CD4-positive, alpha-beta T cell treated with Interleukin-17A for 1 hour (primary cell): Measurements from ENCODE around the gene MRAS.
"Not testable (repeated sequence)": the region's sequence is repeated elsewhere in the genome, so short reads cannot be mapped to it uniquely, and the experiment has no call there.

ENCODE experiments used
- DNase-seq: peaks from one replicate; pipeline ENCODE4 v3.0.0-alpha.2; 2020

MRAS gene

GRCh38 chr3:138367911-138368310 lies 19.5 kb downstream of the MRAS start:
- peak; percentile 23 for DNase-seq

GRCh38 chr3:138369151-138369900 lies 20.9 kb downstream of the MRAS start:
- DNase-seq: no peak

GRCh38 chr3:138370321-138370720 lies 21.9 kb downstream of the MRAS start:
- DNase-seq: no peak

GRCh38 chr3:138371070-138371965 lies 22.9 kb downstream of the MRAS start:
- peak; percentile 22 for DNase-seq

GRCh38 chr3:138373087-138373735 lies 24.8 kb downstream of the MRAS start:
- no peak for DNase-seq

- no peak for DNase-seq
Observed at GRCh38 chr3:138373736-138374094, 25.3 kb downstream of the MRAS start.

- no peak for DNase-seq
Observed at GRCh38 chr3:138374573-138375134, 26.3 kb downstream of the MRAS start.

- DNase-seq: no peak
Observed at GRCh38 chr3:138375447-138375846, 27.1 kb downstream of the MRAS start.

GRCh38 chr3:138376663-138377062 lies 28.3 kb downstream of the MRAS start:
- DNase-seq: no peak

- DNase-seq: not testable (repeated sequence)
Observed at GRCh38 chr3:138377212-138377611, 28.8 kb downstream of the MRAS start.

- no peak for DNase-seq
Observed at GRCh38 chr3:138377804-138378203, 29.4 kb downstream of the MRAS start.

- no peak for DNase-seq
Observed at GRCh38 chr3:138378331-138378730, 30.0 kb downstream of the MRAS start.

GRCh38 chr3:138378990-138379389 lies 30.6 kb downstream of the MRAS start:
- no peak for DNase-seq

- no peak for DNase-seq
Observed at GRCh38 chr3:138381413-138381901, 33.1 kb downstream of the MRAS start.

GRCh38 chr3:138381950-138382715 lies 33.8 kb downstream of the MRAS start:
- DNase-seq: no peak

- DNase-seq: no peak
Observed at GRCh38 chr3:138383715-138384465, 35.5 kb downstream of the MRAS start.

GRCh38 chr3:138384531-138384930 lies 36.2 kb downstream of the MRAS start:
- no peak for DNase-seq

- DNase-seq: no peak
Observed at GRCh38 chr3:138384976-138385375, 36.6 kb downstream of the MRAS start.

GRCh38 chr3:138389144-138389601 lies 40.8 kb downstream of the MRAS start:
- DNase-seq: no peak

- DNase-seq: no peak
Observed at GRCh38 chr3:138389841-138390581, 41.6 kb downstream of the MRAS start.

GRCh38 chr3:138390582-138390932 lies 42.2 kb downstream of the MRAS start:
- no peak for DNase-seq
